ENCODE data around the gene APIP.

DNA sequence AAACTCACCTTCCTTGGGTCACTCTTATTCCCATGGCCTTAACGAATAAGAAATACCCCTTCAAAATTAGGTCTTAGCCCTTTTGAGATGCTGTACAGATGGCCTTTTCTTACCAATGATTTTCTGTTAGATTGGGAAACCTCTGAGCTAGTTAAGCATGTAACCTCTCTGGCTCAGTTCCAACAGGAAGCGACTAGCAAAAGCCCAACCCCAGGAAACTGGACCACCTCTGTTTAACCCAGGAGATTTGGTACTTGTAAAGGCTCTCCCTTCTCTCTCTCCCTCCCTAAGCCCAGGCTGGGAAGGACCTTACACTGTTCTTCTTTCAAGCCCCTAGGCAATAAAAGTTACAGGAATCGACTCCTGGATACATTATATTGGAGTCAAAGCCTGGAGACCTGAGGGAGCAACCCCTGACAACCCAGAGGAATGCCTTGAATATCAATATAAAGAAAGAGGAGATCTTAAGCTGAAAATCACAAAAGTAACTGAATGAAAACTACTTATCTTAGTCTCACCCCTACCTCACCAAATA, 11.7 kb downstream of the APIP start:
- TF ChIP-seq CTCF (IDR thresholded peaks at IDR 0.05) (no peak), POLR2A (IDR thresholded peaks at IDR 0.05) (no peak), POLR2AphosphoS5 (IDR thresholded peaks at IDR 0.05) (no peak)

Measured in stomach (tissue), 4 donors.